Fibroblast of upper back skin (primary cell): ENCODE measurements around the gene IQCF5.
"Not testable (repeated sequence)": the region's sequence is repeated elsewhere in the genome, so short reads cannot be mapped to it uniquely, and the experiment has no call there.

Experiments
- DNase-seq: peaks from one replicate; pipeline ENCODE4 v3.0.0-alpha.2; 2013

The IQCF5 gene

DNA sequence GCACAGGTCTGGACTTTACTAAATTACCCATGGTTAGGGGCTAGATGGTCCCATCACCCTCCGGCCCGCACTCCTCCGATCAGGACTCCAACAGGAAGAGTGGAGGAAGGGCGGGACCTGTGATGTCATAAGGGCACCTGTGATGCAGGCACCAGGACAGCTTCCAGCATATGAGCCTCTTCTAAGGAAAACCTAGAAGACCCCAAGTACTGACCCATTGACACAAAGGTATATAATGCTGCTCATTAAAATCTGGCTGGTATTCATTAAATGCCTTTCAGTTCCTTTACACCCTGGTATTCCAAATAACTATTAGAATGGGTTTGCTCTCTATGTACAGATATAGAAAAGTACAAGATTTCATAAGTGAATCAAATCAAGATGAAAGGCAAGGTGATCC, at the start of gene IQCF5:
Gene IQCF5 (minus strand): TSS at position 101 of the 400 bp plus-strand sequence. CDS start 70 bp downstream, at position 31.
- no peak for DNase-seq

DNA sequence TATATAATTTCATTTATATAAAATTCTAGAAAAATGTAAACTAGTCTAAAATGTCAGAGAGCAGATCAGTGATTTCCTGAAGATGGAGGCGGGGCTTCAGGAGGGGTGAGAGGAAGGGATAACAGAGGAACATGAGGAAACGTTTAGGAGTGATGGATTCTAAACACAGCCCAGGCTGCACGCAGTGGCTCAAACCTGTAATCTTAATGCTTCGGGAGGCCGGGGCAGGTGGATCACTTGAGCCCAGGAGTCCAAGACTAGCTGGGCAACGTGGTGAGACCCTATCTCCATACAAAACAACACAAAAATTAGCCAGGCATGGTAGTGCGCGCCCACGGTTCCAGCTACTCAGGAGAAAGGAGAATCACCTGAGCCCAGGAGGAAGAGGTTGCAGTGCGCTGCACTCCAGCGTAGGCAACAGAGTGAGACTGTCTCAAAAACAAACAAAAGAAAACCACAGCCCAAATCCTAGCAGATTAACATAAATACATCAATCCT, 45.7 kb upstream of the IQCF5 start:
- no peak for DNase-seq

DNA sequence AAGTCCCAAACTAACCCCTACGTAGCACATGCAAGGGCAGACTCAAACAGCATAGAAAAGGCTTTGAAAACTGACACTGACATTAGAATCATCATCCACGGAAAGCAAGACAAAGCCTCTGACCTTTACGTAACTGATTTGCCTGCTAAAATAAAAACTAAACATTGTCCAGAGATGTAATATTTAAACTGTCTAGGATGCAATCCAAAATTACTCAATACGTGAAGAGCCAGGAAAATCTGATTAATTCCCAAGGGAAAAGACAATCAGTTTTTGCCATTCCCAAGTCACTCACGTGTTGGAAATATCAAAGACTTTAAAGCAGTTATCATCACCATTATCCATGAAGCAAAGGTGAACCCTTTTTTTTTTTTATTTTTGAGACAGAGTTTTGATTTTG, 41.0 kb upstream of the IQCF5 start:
- DNase-seq, result no peak

DNA sequence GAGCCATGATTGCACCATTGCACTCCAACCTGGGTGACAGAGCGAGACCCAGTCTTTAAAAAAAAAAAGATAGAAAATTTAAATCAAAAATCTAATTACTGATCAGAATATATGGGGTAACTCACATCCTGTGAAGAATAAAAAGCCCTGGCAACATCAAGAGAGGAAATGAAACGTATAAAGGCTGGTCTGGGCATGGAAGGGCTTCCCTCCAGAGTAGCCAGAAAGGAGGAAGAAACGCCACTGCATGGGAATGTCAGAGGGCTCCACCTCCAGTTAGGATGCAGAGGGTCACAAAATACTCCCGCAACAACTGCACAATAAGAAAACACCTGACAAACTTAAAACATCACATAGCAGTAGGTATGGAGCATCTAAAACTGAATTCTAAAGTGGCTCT, 32.6 kb upstream of the IQCF5 start:
- no peak for DNase-seq

DNA sequence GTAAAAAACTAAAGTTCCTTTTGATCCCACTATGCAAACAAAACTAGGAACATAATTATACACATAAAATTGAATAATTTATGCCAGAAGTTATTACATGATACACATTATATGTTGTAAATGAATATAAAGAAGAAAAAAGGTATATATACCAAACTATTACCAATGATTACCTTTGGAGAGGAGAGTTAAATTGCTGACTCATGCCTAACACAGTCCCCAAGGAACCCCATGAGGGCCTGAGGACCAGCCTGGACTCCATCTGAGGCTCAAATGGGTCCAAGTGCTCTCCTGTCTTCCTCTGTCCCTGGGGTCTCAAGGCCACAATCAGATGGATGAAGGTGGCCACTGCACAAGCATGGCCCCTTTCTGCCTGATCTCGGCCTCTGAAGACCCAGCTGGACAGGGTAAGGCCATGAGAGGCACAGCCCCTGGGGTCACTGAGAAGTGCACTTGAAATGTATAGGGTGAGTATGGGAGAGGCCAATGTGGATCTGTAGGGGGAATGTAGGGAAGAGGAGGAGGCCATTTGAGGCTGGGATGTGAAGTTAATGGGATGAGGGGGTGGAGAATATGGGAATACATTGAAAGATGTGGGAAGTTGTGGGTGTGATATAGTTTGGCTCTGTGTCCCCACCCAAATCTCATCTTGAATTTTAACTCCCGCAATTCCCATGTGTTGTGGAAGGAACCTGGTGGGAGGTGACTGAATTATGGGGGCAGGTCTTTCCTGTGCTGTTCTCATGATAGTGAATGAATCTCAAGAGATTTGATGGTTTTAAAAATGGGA, 28.8 kb upstream of the IQCF5 start:
- DNase-seq, result no peak

DNA sequence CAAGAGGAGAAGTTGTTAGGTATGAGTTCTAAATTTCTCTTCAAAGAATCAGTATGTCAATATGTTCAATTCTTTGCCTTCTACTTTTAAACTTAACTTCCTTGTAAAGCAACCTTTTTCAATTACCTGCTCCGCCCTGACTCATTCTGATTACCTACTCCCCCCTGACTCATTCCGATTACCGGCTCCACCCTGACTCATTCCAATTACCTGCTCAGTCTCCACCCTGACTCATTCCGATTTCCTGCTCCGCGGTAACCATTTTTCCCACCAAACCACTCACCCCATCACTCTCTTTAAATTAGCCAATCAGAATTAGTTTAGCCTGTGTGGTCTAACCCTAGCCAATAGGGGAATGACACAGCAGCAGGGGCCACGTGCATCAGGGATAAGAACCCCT, 27.0 kb upstream of the IQCF5 start:
- not testable (repeated sequence) for DNase-seq

DNA sequence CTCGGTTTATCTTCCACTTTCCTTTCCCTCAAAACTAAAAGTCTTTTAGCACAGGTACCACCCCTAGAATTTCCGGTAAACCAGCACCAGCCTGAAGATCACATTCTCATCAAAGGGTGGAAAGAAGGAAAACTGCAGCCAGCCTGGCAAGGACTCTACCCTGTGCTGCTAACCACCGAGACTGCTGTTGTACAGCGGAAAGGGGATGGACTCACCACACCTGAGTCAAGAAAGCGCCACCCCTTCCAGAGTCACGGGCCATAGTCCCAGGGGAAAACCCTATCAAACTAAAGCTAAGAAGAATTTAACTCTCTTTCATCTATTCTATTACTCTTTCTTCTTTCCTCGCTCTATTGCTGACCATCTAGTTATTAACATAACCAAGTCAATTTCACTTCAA, 24.6 kb upstream of the IQCF5 start:
- not testable (repeated sequence) for DNase-seq

DNA sequence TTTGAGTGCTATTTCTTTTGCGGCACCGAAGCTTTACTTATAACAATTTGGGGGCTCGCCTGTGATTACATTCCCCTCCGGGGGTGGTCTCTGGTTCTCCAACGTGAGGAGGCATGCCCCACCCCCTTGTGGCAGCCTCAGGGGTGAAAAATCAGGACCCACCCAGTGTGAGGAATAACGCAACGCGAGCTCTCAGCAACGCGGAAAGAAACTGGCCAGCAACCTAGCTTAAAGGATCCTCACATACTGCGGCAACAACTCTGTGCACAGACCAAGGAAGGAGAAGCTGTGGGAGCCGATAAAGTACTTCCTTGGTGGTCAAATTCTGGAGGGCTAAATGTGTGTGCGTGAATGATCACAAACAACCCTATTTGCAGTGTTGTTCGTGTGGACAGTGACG, 22.0 kb upstream of the IQCF5 start:
- no peak for DNase-seq

DNA sequence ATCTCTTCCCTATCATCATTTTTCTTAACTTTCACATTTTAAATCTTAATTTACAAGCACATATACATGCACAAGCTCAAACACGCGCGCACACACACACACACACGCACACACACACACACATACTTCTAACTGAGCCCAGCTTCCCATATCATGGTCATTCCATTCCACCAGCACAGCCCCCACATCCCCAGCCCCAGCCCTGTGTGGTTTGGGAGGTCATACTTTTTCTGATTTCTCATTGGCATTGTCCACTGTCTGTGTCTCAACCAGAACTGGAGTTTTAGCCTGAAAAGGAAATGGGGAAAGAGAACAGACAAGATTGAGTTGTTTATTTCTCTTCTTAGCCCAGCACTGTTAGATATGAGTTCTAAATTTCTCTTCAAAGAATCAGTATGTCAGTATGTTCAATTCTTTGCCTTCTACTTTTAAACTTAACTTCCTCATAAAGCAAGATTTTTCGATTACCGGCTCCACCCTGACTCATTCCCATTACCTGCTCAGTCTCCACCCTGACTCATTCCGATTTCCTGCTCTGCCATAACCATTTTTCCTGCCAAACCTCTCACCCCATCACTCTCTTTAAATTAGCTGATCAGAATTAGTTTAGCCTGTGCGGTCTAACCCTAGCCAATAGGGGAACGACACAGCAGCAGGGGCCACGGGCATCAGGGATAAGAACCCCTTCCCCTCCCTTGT, 21.4 kb upstream of the IQCF5 start:
- no peak for DNase-seq

DNA sequence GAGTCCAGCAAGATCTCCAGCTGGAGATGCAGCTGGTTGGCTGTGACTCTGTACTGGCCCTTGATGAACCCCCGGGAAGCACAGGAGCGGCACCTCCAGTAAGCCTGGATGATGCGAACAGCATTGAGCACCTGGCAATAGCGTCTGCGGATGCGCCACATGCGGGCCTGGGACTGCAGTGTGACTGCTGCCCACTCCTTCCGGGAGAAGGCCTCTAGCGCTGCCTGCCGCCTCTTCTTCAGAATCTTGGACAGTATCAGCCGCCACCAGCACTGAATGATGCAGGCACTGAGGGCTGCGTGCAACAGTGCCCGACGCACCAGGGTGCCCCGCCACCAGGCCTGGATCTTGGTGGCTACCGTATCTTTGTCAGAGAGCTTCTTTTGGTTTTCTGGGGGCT, 19.5 kb upstream of the IQCF5 start:
- DNase-seq, result no peak

DNA sequence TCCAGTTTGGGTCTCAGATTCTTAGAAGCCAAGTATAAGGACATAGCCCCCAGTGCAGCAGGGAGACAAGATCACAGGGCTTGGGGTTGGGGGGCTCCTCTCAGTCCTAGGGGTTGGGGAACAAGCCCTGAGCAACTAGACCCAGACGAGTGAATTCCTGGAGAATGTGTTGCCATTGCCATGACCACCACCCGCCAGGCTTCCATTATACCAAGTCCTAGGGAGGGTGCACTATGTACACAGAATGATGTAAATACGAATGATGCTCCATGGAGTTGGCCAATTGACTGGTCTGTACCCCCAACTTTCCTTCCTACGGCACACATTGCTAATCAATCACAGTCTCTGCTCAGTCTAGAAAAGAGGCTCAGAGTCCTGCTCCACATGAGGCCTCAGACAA, 19.0 kb upstream of the IQCF5 start:
- no peak for DNase-seq

DNA sequence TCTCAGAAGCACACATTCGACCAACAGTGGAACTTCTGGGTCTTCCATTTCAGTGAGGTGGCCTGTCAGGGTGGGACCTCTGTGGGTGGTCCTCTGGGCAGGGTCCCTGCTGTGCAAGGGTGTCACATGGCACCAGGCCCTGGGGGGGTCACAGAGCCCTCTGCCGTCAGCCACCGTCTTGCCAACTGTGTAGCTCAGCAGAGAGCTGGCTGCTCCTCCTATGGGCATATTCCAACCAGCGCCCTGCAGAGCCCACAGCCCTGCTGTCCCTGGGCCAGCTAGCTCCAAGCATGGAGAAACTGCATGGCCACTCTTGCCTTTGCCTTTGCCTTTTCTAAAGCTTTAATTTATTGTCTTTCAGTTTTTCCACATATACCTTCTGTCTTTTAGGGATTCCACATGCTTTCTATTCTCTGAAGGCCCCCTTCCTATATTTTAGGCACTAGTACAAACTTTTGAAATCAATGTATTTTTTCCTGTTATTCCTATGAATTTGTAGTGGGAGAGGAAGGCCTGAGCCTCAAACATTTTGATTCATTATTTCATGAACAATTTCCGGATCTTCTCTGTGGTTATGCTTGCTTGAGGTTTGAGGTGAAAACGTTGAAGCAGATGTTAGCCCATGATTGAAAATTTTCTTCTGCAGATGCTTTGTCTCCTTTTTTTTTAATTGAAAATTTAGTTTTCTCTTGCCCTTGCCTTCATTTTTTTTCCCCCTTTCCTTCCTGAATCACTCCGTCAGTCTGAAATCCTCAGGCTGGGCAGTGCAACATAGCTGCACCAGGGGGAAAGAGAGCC, 16.0 kb upstream of the IQCF5 start:
- no peak for DNase-seq

DNA sequence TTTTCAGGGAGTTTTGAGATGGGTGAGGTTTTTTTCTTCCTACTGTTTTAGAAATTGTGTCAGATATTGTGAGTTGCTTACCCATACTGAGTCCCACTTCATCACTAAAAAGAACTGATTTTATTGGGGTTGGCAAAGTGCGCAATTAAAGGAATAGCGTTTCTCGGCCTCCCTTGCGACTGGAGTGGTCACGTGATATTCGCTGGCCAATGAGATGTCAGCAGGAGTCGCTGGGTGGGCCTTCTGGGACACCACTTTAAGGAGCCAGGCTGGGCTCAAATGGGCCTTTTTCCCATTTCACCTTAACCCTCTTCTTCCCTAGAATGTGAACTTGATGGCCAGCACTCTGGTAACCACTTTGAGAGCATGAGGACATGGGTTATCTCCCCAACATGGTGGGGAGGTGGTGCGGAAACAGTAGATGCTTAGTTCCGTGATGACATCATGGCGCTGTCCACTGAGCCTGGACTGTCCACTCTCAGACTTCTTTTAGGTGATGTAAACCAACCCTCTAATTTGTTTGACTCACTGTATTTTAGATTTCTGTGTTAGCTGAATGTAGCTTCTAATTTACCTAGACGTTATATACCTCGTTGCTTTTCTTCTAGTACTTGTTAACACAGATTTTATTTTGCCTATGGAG, 13.2 kb upstream of the IQCF5 start:
- DNase-seq, result no peak

DNA sequence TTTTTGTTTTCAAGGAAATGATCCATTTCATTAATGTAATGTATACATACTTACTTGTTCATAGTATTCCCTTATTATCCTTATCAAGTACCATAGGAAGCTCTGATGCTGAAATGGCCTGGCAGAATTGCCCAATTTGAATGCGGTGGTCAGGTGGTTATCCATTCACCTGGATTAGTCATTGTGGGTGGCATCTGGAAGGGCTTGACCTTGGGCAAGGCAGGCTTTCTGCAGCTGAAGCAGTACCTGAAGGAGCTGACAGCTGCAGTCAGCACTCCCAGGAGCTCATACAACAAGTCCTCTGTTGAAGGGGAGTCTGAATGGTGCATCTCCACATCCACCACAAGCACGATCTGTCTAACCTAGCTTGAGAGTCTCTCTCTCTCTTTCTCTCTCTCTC, 12.2 kb upstream of the IQCF5 start:
- DNase-seq, result no peak

DNA sequence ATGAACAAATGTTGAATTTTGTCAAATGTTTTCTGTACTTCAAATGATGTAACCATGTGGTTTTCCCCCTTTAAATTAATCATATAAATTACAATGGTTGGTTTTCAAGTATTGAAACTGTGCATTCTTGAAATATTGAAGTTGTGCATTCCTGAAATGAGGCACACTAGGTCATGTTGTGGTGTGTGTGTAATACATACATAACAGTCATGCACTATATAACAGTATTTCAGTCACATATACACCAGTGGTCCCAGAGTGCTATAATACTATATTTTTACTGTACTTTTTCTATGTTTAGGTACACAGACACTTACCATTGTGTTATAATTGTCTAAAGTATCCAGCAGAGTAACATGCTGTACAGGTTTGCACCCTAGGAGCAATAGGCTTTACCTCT, 11.0 kb upstream of the IQCF5 start:
- peak; percentile 1 for DNase-seq

DNA sequence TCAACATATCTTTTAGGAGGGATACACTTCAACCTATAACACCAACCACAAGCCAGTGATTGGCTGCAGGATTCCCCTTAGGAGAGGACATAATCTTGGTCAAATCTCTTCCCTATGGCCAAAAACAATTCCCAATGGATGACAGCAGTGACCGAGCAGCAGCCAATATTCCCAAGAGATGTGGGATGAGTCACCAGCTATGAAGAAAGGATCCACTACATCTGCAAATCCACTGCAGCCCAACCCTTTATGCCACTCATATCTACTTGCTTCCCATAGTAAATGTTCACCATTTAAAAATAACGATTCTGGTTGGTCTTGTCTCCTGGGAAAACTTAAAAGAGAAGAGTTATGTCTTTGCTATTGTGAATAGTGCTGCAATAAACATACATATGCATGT, 4.5 kb upstream of the IQCF5 start:
- no peak for DNase-seq

DNA sequence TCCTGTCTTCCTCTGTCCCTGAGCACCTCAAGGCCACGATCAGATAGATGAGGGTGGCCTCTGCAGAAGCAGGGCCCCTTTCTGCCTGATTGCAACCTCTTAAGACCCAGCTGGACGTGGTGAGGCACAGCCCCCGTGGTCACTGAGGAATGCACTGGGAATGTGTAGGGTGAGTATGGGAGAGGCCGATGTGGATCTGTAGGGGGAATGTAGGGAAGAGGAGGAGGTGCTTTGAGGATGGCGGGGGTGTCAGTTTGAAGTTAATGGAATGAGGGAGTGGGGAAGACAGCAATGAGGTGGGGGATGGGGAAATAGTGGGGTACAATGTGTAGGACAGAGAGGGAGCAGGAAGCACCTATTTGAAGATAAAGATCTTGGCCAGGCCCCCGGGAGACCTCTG, 785 bp upstream of the IQCF5 start:
- no peak for DNase-seq

DNA sequence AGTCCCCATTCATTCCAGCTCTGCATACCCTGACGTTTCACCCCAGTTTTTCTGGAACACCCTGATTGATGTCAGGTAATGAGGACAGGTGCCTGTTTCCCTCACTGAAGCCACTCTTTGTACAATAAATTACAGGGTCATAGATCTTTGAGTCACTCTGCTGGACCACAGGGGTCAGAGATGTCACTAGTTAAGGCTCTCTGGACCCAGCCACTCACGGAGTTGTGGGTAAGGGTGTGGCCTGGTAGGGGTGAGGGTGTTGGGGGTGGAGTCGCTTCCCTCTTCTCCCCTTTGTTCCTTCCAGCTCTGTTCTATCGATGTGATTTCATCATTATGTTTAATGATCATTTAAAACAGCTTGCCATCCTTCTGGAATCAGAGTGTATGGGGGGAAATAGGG, 512 bp downstream of the IQCF5 start:
- no peak for DNase-seq

DNA sequence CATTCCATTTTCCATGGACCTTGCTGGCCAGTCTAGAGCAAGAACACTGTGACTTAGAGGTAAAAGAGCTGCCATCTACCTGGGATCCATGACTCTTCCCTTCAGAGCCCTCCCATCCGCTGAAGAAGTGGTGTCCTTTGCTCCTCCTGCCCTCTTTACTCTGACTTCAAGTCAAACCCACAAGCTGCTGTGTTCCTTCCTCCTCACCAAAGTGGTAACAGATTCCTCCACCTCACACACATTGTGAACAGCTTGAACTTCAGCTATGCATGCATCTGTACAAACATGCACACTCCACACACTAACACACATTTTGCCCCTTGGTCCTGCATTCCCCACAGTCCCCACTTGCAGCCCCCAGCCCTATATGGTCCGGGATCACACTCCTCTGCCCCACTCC, 990 bp downstream of the IQCF5 start:
- no peak for DNase-seq

DNA sequence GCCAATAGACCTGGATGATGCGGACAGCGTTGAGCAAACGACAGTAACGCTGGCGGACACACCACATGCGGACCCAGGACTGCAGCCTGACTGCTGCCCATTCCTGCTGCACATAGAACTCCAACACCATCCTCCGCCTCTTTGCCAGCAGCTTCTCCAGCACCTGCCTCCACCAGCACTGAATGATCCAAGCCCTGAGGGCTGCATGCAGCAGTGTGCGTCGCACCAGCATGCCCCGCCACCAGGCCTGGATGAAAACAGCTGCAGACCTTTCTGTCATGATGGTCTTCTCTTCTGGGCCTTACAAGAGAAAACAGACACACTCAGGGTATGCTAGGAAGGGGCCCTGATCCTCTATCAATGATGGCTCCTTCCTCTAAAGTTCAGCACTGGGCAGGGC, 1.5 kb downstream of the IQCF5 start:
- no peak for DNase-seq

DNA sequence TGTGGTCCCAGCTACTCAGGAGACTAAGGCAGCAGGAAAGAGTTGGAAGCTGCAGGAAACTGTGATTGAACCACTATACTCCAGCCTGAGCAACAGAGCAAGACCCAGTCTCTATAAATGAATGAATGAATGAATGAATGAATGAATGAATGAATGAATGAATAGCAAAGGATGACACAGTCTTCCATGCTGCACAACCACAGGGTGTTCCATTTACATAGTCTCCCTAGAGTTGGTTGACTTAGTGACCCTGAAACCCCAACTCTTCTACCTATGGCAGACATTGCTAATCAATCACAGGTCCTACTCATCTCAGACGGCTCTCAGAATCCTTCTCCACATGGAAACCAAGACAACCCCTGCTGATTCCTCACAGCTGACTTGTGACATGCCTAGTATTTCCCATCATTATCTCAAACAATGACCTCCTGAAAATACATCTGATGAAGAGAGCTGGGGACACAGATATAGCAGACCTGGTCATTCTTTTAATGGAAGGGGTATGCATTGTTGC, 2.1 kb downstream of the IQCF5 start:
- no peak for DNase-seq

DNA sequence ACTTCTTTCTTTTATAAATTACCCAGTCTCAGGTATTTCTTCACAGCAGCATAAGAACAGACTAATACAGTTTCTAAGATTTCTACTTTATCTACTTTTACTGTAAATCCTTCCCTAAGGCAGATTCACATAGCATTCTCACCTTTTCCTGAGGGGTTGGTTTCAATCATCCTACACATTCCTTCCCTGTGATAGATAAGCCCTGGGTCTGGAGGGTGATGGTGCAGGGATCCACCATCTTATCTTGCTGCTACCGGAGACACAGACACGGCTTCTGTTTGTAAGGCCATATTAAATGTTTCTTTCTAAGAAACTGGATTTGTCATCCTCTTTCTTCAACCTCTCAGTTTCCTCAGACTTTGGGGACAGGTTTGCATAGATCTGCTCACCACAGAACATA, 6.1 kb downstream of the IQCF5 start:
- DNase-seq, result no peak

DNA sequence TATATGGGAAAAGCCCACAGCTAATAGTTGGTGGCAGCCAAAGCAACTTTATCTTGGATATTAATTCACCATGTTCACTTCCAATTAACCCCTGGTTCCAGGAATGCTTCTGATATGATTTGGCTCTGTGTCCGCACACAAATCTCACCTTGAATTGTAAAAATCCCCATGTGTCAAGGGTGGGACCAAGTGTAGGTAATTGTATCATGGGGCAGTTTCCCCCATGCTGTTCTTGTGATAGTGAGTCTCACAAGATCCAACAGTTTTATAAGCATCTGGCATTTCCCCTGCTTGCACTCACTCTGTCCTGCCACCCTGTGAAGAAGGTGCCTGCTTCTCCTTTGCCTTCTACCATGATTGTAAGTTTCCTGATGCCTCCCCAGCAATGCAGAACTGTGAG, 6.5 kb downstream of the IQCF5 start:
- DNase-seq, result not testable (repeated sequence)
